ENCODE measurements around the gene ST3GAL2.

DNA sequence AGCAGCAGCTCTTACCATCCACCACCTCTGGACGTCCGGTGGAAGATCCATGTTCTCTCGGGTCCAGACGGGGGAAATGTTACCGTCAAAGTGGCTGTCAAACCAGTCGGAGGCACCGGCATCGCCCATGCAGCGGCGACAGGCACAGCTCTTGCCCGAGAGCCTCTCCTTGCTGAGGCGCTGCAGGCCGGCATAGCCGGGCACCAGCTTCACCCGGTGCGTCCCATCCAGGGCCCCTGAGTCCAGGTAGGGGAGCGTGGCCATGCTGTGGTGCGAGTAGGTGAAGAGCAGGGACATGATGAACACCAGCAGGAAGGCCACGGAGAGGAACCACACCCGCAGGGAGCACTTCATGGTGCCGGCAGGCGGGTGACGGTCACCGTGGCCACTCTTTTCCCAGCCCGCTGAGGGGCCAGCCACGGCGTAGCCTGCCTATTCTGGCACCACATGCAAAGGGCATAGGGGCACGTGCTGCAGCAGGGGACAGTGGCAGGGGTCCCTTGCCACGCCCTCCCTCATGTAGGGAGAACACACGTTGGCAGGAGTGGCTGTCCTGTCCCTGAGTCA is 40.6 kb downstream of the ST3GAL2 start:
- TF ChIP-seq, protein P1, sequence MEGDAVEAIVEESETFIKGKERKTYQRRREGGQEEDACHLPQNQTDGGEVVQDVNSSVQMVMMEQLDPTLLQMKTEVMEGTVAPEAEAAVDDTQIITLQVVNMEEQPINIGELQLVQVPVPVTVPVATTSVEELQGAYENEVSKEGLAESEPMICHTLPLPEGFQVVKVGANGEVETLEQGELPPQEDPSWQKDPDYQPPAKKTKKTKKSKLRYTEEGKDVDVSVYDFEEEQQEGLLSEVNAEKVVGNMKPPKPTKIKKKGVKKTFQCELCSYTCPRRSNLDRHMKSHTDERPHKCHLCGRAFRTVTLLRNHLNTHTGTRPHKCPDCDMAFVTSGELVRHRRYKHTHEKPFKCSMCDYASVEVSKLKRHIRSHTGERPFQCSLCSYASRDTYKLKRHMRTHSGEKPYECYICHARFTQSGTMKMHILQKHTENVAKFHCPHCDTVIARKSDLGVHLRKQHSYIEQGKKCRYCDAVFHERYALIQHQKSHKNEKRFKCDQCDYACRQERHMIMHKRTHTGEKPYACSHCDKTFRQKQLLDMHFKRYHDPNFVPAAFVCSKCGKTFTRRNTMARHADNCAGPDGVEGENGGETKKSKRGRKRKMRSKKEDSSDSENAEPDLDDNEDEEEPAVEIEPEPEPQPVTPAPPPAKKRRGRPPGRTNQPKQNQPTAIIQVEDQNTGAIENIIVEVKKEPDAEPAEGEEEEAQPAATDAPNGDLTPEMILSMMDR (conservative IDR thresholded peaks at IDR 0.05; ENCODE audit: low read length), result no peak
- no peak for TF ChIP-seq EZH2phosphoT487 (IDR thresholded peaks at IDR 0.05; ENCODE audit: borderline replicate concordance, low read depth, low read length)

All from OCI-LY7 (cell line).